Tibial nerve (tissue), 4 donors: ENCODE measurements around the gene GPRIN1. TPM values are rescaled to one million over a fixed set of nuclear protein-coding genes. Genes with fewer than 3 reads are reported as not detected.
"Not testable (repeated sequence)": the region's sequence is repeated elsewhere in the genome, so short reads cannot be mapped to it uniquely, and the experiment has no call there.

Experiments used
- DNase-seq, 2 donors: peaks; one replicate each; pipeline ENCODE4 v3.0.0-alpha.2; 2019; ENCODE audit warnings: low spot score in 2 of 2
- H3K27ac ChIP-seq, 4 donors: fragments of 200-600 bp; sonication (generic) in 3 of 4; one replicate each; pipeline ENCODE4 v1.5.1; 2017 to 2019; ENCODE audit warnings: mild to moderate bottlenecking in 1 of 4
- H3K27me3 ChIP-seq, 2 donors: fragments of 200-600 bp; sonication (generic) in 1 of 2; one replicate each; pipeline versions ENCODE4 v1.5.1 to v1.6.0; 2017 to 2019
- H3K36me3 ChIP-seq, 3 donors: fragments of 200-600 bp; sonication (generic); one replicate each; pipeline ENCODE4 v1.5.1; 2018 to 2019
- H3K4me1 ChIP-seq, 4 donors: fragments of 200-600 bp; sonication (generic) in 3 of 4; one replicate each; pipeline ENCODE4 v1.5.1; 2017 to 2019
- H3K4me3 ChIP-seq, 4 donors: fragments of 200-600 bp; sonication (generic) in 3 of 4; one replicate each; pipeline ENCODE4 v1.5.1; 2017 to 2019; ENCODE audit warnings: mild to moderate bottlenecking in 1 of 4, moderate library complexity in 1 of 4
- H3K9me3 ChIP-seq, 4 donors: fragments of 200-600 bp; sonication (generic) in 3 of 4; one replicate each; pipeline ENCODE4 v1.5.1; 2017 to 2019
- CTCF ChIP-seq, 5 experiments: fragments of 200-600 bp in 3 of 5; fragments of 450-650 bp in 2 of 5; sonication (generic) in 3 of 5; IDR thresholded peaks; one replicate each; pipeline ENCODE4 v1.5.1; 2016 to 2019; ENCODE audit warnings: antibody characterized with exemption in 5 of 5, mild to moderate bottlenecking in 3 of 5, moderate library complexity in 2 of 5
- EP300 ChIP-seq, 2 donors: sonication (generic); formaldehyde crosslinking; IDR thresholded peaks; one replicate each; pipeline ENCODE4 v1.6.1; 2017; ENCODE audit warnings: antibody characterized with exemption in 2 of 2, mild to moderate bottlenecking in 1 of 2
- POLR2A ChIP-seq, 2 donors: fragments of 450-650 bp; IDR thresholded peaks; one replicate each; pipeline ENCODE4 v1.6.1; 2017; ENCODE audit warnings: antibody characterized with exemption in 2 of 2, mild to moderate bottlenecking in 2 of 2, moderate library complexity in 2 of 2
- WGBS, 2 donors: methylation state at CpG; one replicate each; pipeline ENCODE4 v1.1.5; 2018; 5-methylcytosine and 5-hydroxymethylcytosine counted together
- total RNA-seq, 4 donors: library from RNA; depleted of rRNA; stranded (reverse); fragments of >200 nt; gene quantifications; one replicate each; pipeline ENCODE4 v1.1.0, GENCODE V29; 2016

GPRIN1 gene
- total RNA-seq, 4 donors from 2014 or later, result 0.22 to 0.90 TPM; not detected in 2

- TF ChIP-seq EP300 (IDR thresholded peaks at IDR 0.05) (no peak), CTCF (IDR thresholded peaks at IDR 0.05) (no peak), POLR2A (IDR thresholded peaks at IDR 0.05) (no peak)
- Histone ChIP-seq H3K4me1 (peaks cover 0 to 10% (median 1%) of the 10 kb centered on the region in 4 donors), H3K36me3 (no peaks in the 10 kb centered on the region), H3K9me3 (no peaks in the 10 kb centered on the region), H3K27me3 (peaks cover 0 to 26% of the 10 kb centered on the region in 2 donors), H3K4me3 (no peak overlapping the region), H3K27ac (no peak overlapping the region)
- WGBS, 2 donors, result 87 to 92% methylated on average over 12 of the region's 12 CpGs
- no peak for DNase-seq
Measured at GRCh38 chr5:176593273-176593869, 16.6 kb downstream of the GPRIN1 start.

DNA sequence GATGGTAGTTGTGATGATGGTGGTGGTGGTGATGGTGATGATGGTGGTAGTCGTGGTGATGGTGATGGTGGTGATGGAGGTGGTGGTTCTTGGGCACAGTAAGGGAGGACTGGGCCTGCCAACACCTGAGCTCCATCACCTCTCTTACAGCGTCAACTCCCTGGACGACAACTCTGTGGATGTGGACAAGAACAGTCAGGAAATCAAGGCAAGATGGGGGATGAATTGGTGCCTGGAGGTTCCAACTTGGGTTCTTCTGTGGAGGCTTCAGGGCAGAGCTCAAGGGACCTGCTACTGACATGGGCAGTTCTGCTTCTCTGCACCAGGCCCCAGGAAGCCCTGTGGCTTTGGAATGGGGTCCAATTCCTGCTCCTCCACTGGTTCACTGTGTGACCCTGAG is 17.4 kb downstream of the GPRIN1 start:
- Histone ChIP-seq H3K36me3 (no peaks in the 10 kb centered on the region), H3K4me1 (peaks cover 0 to 10% (median 1%) of the 10 kb centered on the region in 4 donors), H3K27ac (no peak overlapping the region), H3K4me3 (no peak overlapping the region), H3K9me3 (no peaks in the 10 kb centered on the region), H3K27me3 (peaks cover 0 to 19% of the 10 kb centered on the region in 2 donors)
- DNase-seq, result no peak
- 92 to 95% methylated on average over 3 of the region's 3 CpGs for WGBS, 2 donors
- TF ChIP-seq EP300 (IDR thresholded peaks at IDR 0.05) (no peak), CTCF (IDR thresholded peaks at IDR 0.05) (no peak), POLR2A (IDR thresholded peaks at IDR 0.05) (no peak)

- not testable (repeated sequence) for H3K36me3 ChIP-seq, H3K4me1 ChIP-seq, H3K27ac ChIP-seq, DNase-seq, H3K9me3 ChIP-seq, H3K4me3 ChIP-seq
- WGBS, 2 donors, result 19 to 27% methylated on average over 2 of the region's 2 CpGs
- H3K27me3 ChIP-seq, result peaks cover 0 to 19% of the 10 kb centered on the region in 2 donors
Measured at GRCh38 chr5:176591667-176592066, 18.3 kb downstream of the GPRIN1 start.

DNA sequence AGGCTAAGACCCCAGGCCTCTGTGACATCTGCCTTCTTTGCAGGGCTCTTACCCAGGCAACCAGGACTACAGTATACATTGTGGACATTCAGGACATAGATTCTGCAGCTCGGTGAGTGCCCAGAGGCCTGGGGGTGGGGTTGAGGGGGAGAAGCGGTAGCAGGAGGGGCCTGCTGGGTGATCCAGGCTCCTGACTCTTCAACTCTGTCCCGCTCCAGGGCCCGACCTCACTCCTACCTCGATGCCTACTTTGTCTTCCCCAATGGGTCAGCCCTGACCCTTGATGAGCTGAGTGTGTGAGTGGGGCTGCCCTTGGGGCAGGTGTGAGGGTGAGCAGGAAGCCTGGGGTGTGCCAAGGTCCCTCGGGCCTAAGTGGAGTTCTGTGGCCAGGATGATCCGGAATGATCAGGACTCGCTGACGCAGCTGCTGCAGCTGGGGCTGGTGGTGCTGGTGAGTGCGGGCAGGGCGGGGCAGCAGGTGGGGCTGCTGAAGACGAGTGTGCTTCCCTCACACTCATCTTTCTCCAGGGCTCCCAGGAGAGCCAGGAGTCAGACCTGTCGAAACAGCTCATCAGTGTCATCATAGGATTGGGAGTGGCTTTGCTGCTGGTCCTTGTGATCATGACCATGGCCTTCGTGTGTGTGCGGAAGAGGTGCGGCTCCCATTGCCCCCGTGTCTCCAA is 19.8 kb downstream of the GPRIN1 start:
- no peak for DNase-seq
- no peak for TF ChIP-seq CTCF (IDR thresholded peaks at IDR 0.05)
- TF ChIP-seq POLR2A (IDR thresholded peaks at IDR 0.05), result no peak
- no peak for TF ChIP-seq EP300 (IDR thresholded peaks at IDR 0.05)
- H3K4me1 ChIP-seq, result no peaks in the 10 kb centered on the region
- H3K27ac ChIP-seq, result no peak overlapping the region
- WGBS, 2 donors, result 75 to 85% methylated on average over 16 of the region's 17 CpGs
- peaks cover 0 to 5% of the 10 kb centered on the region in 2 donors for H3K27me3 ChIP-seq
- H3K9me3 ChIP-seq, result peaks cover 0 to 16% (median 0%) of the 10 kb centered on the region in 4 donors
- H3K36me3 ChIP-seq, result no peaks in the 10 kb centered on the region
- H3K4me3 ChIP-seq, result no peak overlapping the region

DNA sequence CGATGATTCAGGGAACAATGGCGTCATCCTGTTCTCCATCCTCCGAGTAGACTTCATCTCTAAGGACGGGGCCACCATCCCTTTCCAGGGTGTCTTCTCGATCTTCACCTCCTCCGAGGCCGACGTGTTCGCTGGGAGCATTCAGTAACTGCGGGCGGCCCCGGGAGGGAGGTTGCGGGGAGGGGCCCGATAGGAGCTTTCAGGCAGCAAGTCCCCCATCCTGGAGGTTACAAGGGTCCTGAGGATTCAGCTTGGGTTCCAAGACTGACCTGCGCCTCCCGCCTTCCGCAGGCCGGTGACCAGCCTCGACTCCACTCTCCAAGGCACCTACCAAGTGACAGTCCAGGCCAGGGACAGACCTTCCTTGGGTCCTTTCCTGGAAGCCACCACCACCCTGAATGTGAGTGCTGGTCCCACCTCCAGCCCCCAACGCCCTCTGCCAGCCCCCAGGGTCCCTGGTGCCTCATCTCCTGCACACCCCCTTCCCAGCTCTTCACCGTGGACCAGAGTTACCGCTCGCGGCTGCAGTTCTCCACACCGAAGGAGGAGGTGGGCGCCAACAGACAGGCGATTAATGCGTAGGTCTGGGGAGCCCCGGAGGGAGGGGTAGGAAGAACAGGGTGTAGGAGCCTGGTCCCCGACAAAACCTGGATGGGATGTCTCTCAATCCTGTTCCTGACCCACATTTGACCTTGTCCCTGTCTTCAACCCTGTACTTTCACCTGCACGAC is 20.8 kb downstream of the GPRIN1 start:
- no peak for TF ChIP-seq CTCF (IDR thresholded peaks at IDR 0.05)
- no peak for TF ChIP-seq EP300 (IDR thresholded peaks at IDR 0.05)
- no peak for TF ChIP-seq POLR2A (IDR thresholded peaks at IDR 0.05)
- DNase-seq, result no peak
- H3K4me1 ChIP-seq, result no peaks in the 10 kb centered on the region
- WGBS, 2 donors, result 87 to 88% methylated on average over 31 of the region's 31 CpGs
- H3K4me3 ChIP-seq, result no peak overlapping the region
- no peaks in the 10 kb centered on the region for H3K27me3 ChIP-seq
- no peak overlapping the region for H3K27ac ChIP-seq
- H3K9me3 ChIP-seq, result peaks cover 0 to 25% (median 0%) of the 10 kb centered on the region in 4 donors
- peaks cover 0 to 4% (median 0%) of the 10 kb centered on the region in 3 donors for H3K36me3 ChIP-seq
